Daoy (cell line): ENCODE measurements around the gene MKI67. TPM values are rescaled to one million over a fixed set of nuclear protein-coding genes. Genes with fewer than 3 reads are reported as not detected.

Experiments used
- DNase-seq: peaks from one replicate; pipeline ENCODE4 v3.0.0-alpha.2; 2015; ENCODE audit warnings: low read depth
- total RNA-seq: library from RNA; depleted of rRNA; stranded (reverse); fragments of >200 nt; shearing (Covaris generic); gene quantifications from 2 replicates; pipeline ENCODE4 v1.2.3, GENCODE V29; 2014; rRNA removed

The MKI67 gene
- total RNA-seq, 1 experiment from 2014 or later: 32.2 TPM

- no peak for DNase-seq
These were observed 73.5 kb downstream of the MKI67 start for GRCh38 chr10:128052696-128053095.

GRCh38 chr10:128051548-128051947 lies 74.7 kb downstream of the MKI67 start:
- DNase-seq: no peak

DNA sequence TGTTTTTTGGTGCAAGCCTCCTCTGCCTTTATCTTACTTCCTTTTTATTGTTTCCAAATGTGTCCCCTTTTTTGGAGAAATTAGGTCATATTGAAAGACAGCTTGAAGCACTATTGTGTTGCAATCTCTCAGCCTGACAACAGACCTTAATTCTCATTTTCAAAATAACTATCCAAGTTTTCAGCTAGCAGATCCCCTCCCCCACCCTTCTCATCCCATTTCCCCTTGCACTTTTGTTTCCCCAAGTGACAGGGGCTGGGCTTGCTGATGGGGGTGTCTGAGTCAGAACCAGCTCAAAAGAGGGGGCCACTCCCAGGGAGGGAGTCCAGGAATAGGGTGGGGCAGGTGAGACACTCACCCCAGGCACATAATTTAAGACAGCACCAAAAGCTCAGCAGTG lies 75.3 kb downstream of the MKI67 start:
- no peak for DNase-seq

GRCh38 chr10:128050121-128050516 lies 76.1 kb downstream of the MKI67 start:
- DNase-seq: no peak

DNA sequence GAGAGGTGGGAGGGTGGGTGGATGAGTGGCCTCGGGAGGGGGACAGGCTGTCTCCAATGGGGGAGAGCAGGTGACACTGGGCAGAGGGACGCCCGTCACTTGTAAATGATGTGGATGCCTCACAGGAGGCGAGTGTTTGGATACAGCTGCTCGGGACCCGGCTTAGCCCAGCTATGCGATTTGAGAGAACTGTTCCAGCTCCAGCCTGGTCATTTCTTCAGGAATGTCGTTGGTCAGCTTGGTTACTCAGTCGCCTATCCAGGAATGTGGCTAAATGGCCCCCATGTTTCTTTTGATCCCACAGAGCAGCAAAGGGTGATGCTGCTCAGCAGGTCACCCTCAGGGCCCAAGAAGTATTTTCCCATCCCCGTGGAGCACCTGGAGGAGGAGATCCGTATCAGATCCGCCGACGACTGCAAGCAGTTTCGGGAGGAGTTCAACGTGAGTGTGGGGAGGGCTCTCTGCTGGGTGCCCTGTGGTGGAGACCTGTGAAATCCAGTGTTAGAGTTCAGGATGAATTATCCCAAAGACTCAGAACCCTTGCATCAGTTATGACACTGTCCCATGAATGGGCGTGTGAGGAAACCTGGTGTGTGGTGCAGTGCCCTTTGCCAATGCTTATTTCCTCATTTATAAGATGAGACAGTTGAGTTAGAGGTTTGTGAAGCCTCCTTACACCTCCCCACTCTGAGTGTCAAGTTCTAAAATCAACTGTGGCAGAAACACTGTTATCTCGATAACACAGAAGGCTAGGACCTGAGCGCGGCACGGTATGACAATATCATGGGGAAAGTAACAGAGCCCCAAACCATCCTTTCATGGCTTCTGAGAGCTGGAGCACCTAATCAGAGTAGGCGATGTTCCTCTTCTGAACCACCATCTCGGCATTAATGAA lies 76.8 kb downstream of the MKI67 start:
- no peak for DNase-seq

DNA sequence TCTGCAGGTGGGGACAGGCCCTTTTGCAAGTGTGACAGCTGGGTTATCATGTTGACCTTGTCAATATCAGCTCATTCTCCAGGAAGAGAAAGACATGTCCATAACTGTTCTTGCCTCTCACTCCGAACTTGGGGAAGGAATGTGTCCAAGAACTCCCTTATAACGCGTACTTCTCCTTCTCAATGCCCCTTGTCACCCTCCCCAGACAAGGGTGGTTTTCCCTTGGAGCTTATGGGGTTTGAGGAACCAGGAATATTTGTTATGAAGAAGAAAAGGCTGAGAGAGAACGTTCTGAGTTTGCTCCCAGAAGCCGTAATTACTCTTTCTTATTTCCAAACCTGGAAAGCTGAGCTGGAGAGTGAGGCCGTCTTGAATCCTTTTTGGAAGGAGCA lies 77.4 kb downstream of the MKI67 start:
- no peak for DNase-seq

DNA sequence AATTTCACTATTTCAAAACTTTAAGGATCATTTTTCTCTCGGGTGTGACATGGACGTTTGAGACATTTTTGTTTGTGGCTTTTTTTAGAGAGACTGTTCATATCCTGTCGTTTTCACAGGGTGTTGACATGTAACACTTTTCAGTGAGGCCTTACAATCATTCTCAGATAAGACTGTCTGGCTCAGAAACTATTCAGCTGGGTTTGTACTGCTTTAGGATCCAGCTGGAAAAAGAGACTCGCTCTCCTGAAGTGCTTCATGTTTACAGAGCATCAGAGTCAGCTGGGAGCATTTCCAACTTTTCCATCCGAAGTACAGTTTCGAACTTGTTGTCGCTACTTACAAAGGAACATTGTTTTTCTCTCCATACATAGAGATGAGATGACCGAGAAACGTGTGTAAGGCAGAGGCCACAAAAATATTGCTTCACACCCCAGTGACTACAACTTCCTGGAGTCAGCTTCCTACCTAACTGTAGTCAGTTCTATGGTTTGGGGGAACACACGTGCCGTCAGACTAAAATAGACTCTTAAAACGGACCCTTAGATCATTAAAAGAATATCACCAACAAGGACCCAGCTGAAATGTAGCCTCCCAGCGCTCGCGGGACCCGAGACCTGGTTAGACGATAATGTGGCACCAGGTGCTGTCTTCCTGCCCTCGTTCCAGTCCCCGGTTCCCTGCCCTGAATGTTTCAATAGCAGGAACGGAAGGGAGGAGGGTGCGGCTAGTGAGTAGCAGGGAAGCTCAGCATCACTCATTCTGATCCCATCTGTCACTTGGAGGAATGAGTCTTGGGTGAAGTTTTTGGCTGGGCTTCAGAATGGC lies 78.0 kb downstream of the MKI67 start:
- DNase-seq: peak; percentile 11

DNA sequence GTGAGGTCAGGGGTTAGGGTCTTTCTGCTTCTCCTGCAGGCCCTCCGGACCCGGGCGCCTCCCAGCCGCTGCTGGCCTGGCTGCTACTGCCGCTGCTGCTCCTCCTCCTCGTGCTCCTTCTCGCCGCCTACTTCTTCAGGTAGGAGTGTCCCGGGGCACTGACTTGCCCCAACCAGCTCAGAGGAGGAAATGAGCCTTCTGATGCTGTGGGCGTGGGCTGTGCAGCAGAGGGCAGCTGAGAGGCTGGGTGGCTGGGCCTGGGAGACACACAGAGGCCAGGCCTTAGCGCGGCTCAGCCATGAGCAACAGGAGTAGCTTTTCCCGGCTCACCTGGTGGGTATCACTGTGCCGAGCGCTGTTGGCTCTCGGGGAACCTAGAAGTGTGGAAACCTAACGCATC lies 78.9 kb downstream of the MKI67 start:
- DNase-seq: peak; percentile 47

DNA sequence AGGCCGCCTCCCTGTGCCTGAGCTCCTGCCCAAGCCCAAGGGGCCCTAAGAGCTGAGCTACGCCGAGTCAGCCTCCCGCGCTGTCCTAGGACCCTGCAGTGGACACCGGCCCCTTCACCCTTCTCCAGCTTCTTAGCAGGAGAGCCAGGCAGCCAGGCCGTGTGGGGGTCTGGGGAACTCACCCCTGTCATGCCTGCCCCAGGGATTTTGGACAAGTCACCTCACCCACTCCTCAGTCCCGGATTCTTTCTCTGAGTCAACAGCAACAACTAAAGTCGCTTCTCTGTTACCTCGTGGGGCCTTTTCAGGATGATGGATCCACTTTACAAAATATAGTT lies 79.3 kb downstream of the MKI67 start:
- no peak for DNase-seq

Other genes with a start within 250 kb of the MKI67 start
- gene CLRN3, start 233.5 kb downstream of the MKI67 start, total RNA-seq: not detected in 2 replicates
- gene PTPRE, start 219.3 kb downstream of the MKI67 start, total RNA-seq: 2.6 TPM in 2 replicates